C1 segment of cervical spinal cord (tissue), 14 donors: Measurements from ENCODE around the gene TBC1D3K.
"Not testable (repeated sequence)": the region's sequence is repeated elsewhere in the genome, so short reads cannot be mapped to it uniquely, and the experiment has no call there.

Source experiments
- DNase-seq, 14 donors: peaks; one replicate each; lab custom pipeline; 2025; lab: John Stamatoyannopoulos, UW

The TBC1D3K gene

GRCh38 chr17:37924115-37924514 is at the start of gene TBC1D3K:
TSS of gene TBC1D3K (plus strand) at chr17:37924415. CDS start at chr17:37926000, 1,585 bp downstream.
- DNase-seq: not testable (repeated sequence)

DNA sequence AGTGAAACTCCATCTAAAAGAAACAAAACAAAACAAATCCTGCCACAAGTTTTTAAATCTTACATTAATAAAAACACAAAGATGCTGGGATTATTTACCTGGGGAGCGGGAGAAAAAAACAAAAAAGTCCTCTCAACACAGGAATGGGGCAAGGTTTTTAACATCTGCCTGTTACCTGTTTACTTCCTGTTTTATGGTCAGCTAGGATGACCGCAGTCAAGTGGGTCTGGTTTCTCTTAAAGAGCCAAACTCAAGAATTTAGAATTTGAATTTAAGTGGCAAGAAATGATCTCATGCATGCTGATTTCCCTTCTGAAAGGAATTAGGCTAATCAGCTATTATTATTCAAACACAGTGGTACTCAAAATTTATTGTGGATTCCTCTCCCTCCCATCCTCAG is 39.7 kb upstream of the TBC1D3K start:
- DNase-seq: no peak

GRCh38 chr17:37885136-37885535 is 39.1 kb upstream of the TBC1D3K start:
- DNase-seq: no peak

- no peak for DNase-seq
These were observed 35.3 kb upstream of the TBC1D3K start for GRCh38 chr17:37888881-37889280.

DNA sequence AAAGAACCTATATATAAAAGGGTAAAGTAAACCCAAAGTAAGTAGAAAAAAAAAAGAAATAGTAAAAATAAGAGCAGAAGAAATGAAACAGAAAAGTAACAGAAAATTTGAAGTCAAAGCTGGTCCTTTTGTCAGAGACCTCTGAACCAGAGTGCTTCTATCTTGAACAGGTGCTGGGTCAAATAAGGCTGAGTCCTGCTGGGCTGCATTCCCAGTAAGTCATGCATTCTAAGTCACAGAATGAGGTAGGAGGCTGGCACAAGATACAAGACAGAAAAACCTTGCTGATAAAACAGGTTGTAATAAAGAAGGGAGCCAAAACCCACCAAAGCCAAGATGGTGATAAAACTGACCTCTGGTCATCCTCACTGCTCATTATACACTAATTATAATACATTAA is 27.3 kb upstream of the TBC1D3K start:
- DNase-seq: not testable (repeated sequence)
